SHP77 (cell line): ENCODE data around the gene SMIM23.
A peak's percentile ranks its signal among the peaks of the same experiment; 100 is the strongest.

Experiments
- DNase-seq, 2 experiments: peaks; one replicate each; lab custom pipeline; 2025; lab: John Stamatoyannopoulos, UW

The SMIM23 gene

DNA sequence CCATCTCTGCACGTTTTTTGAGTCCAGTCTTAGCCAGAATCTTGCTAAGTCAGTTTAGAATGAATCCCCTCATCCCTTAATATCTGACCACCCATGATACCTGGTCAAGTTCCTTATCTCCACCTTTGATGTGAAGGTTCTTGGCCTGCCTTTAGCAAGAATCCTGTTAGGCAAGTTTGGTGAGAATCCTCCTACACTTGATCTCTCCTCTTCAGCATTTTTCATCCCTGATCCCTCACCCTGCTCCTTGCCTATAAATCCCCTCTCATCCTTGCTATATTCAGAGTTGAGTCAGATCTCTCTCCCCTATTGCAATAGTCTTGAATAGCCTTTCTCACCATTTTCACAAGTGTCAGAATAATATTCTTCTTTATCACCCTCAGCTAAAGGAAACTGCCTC is 31.0 kb downstream of the SMIM23 start:
- no peak for DNase-seq

DNA sequence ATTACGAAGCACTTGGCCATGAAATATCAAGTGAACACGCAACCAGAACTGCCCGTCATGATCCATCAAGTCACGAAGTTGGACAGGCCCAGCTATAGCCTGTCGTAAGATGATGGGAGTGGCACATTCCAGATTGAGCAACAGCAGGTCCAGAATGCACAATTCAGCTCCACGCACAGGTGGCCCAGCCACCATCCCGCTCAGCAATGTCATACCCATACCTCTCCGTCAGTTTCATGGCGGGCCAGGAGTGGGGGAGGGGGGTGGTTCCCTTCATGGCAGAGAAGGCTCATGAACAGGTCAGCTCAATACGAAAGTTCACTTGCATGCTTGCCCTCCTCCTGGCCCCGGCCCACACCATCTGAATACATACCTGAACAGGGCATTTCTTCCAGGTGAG is 34.9 kb downstream of the SMIM23 start:
- no peak for DNase-seq

DNA sequence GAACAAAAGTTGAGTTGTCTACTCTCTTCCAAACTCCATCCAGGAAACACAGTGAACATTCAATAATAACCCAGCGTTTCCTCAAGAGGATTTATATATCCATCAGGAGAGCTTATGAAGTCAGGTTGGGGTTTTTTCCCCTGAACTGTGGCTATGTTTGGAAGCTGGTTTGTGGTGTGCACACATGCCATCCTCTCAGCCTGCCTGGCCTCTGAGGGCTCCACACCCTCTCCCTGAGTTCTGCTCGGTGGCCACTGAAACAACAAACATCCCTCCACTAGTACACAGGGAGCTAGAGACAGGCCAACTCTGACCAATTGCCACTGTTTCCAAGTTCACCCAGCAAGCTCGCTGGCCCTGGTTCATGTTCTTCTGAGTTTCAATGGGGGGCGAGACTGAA is 35.7 kb downstream of the SMIM23 start:
- DNase-seq, result no peak

GRCh38 chr5:171823269-171823668 is 37.7 kb downstream of the SMIM23 start:
- no peak for DNase-seq

DNA sequence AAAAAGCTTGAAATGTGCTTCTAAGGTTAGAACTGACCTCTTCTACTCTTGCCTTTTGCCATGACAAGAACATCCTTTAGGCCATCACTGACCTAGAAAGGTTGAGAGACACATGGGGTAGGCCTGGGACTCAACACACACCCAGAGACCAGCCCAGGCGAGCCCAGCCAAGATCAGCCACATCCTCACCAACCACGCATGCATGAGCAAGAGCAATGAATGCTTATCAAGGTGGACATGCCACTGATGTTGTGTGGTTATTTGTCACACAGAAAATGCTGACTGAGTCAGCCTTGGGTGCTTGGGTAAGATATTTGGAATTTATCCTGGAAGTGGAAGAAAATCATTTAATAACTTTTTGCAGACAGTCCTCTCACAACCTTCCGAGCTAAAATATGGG is 39.4 kb downstream of the SMIM23 start:
- no peak for DNase-seq

- no peak for DNase-seq
These were observed 40.5 kb downstream of the SMIM23 start for GRCh38 chr5:171826132-171826531.

GRCh38 chr5:171827162-171827561 is 41.5 kb downstream of the SMIM23 start:
- no peak for DNase-seq

GRCh38 chr5:171830686-171831085 is 45.1 kb downstream of the SMIM23 start:
- DNase-seq, result no peak

GRCh38 chr5:171832775-171833174 is 47.2 kb downstream of the SMIM23 start:
- DNase-seq, result no peak

GRCh38 chr5:171834461-171834860 is 48.8 kb downstream of the SMIM23 start:
- no peak for DNase-seq

GRCh38 chr5:171835066-171835465 is 49.4 kb downstream of the SMIM23 start:
- DNase-seq, result no peak

DNA sequence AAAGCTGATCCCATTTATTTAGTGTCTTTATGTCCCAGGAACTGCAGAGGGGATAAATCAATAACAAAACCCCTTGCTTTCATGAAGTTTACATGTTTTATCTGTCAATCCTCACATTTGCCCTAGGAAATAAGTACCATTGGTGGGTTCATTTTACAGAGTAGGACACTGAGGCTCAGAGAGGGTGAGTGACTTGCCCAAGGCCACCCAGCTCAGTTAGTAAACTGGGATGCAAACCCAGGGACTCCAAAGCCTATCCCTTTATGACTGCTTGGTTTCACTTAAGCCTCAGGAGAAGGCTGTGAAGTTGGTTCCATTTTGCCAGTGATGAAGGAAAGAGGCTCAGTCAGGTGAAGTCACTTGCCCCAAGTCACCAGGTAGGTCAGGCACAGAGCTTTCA is 51.9 kb downstream of the SMIM23 start:
- DNase-seq, result no peak

GRCh38 chr5:171838066-171838465 is 52.4 kb downstream of the SMIM23 start:
- DNase-seq, result no peak

DNA sequence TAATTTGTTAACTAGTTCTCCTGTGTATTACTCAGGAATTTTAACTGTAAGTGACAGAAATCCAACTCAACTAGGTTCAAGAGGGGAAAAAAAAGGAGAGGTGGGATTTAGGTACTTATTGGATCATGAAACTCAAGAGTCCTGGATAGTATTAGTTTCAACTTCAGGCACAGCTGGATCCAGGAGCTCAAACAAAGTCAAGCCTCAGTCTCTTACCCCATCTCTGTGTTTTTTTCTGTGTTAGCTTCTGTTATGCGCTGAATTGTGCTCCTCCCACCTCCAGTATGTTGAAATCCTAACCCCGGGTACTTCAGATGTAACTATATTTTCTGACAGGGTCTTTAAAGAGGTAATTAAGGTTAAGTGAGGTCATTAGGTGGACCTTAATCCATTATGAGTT is 53.5 kb downstream of the SMIM23 start:
- DNase-seq, result no peak

DNA sequence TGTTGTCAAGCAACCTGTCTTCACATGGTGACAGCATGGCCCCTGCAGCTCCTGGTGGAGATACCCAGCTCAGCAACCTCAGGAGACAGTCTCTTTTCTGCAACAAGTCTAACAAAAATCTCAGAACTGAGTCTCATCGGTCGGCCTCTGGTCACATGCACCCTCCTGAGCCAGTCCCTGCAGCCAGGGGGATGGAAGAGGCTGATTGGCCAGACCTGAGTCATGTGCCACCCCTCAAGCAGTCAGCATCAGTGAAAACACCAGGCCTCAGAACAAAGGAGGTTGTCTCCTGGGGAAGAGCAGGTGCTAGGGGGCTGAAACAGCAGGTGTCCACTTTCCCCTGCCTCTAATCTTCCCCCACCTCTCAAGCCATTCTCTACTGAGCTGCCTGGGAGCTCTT is 54.4 kb downstream of the SMIM23 start:
- DNase-seq, result peak; percentile 29 to 66
